GM21619 (cell line): Measurements from ENCODE around the gene S100A11.

Experiments used
- ATAC-seq: cut with Tn5 transposase; IDR thresholded peaks from one replicate; pipeline ENCODE4 v1.9.1; 2021; ENCODE audit not compliant: unreplicated experiment

Gene S100A11

DNA sequence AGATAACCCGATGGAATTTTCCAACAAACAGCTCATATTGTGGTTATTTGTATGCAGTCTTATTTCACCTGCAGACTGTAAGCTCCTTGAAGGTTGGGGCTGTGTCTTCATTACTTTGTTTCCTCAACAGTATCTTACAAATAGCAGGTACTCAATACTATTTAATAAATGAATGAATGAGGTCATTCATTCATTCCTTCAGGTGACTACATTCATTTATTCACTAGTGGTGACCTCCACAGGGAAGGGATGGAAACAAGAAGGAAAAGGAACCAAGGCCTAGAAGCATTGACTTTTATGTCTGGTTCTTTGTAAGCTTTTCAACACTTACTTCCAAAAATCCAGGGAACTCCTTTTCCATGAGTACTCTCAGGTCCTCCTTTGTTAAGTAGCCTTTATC is 51.0 kb downstream of the S100A11 start:
- ATAC-seq: no peak

GRCh38 chr1:151985270-151985669 is 51.5 kb downstream of the S100A11 start:
- no peak for ATAC-seq

- ATAC-seq: peak; percentile 86
Observed at GRCh38 chr1:151984313-151984956, 52.4 kb downstream of the S100A11 start.
